Measurements from ENCODE around the gene SLC22A7. TPM values are rescaled to one million over a fixed set of nuclear protein-coding genes. Genes with fewer than 3 reads are reported as not detected.

Gene SLC22A7
- total and polyA plus RNA-seq, 4 donors, result 143 to 495 (median 228) TPM

GRCh38 chr6:43258807-43259686 is 39.0 kb upstream of the SLC22A7 start (continued):
- TF ChIP-seq REST (IDR thresholded peaks at IDR 0.05), result no peak

GRCh38 chr6:43260791-43261190 is 37.3 kb upstream of the SLC22A7 start:
- 90% methylated on average over 4 of the region's 4 CpGs for WGBS
- TF ChIP-seq NR2F2 (IDR thresholded peaks at IDR 0.05) (no peak), HNF4G (IDR thresholded peaks at IDR 0.05) (no peak), REST (IDR thresholded peaks at IDR 0.05) (no peak), HNF4A (conservative IDR thresholded peaks at IDR 0.05) (no peak), FOXA1 (IDR thresholded peaks at IDR 0.05) (no peak), ZBTB33 (IDR thresholded peaks at IDR 0.05) (no peak), EGR1 (IDR thresholded peaks at IDR 0.05; ENCODE audit: low read depth in 2 of 2) (no peak), ATF3 (IDR thresholded peaks at IDR 0.05) (no peak), GABPA (IDR thresholded peaks at IDR 0.05 in 1 of 2, conservative IDR thresholded peaks at IDR 0.05 in 1 of 2) (no peak), MAX (IDR thresholded peaks at IDR 0.05) (no peak), JUND (IDR thresholded peaks at IDR 0.05) (no peak), YY1 (IDR thresholded peaks at IDR 0.05) (no peak), RXRA (IDR thresholded peaks at IDR 0.05) (no peak), RAD21 (IDR thresholded peaks at IDR 0.05) (no peak), SP1 (IDR thresholded peaks at IDR 0.05) (no peak), TAF1 (conservative IDR thresholded peaks at IDR 0.05) (no peak), FOXA2 (IDR thresholded peaks at IDR 0.05) (no peak)

More at GRCh38 chr6:43260791-43261190, 37.3 kb upstream of the SLC22A7 start:
- H3K36me3 ChIP-seq (ENCODE audit: control insufficient read depth in 4 of 4, insufficient read depth in 3 of 4, low read depth in 1 of 4, low read length in 3 of 4), result no peaks in the 10 kb centered on the region
- peaks cover 5 to 21% (median 14%) of the 10 kb centered on the region in 4 donors for H3K4me1 ChIP-seq (ENCODE audit: control insufficient read depth in 4 of 4, insufficient read depth in 4 of 4, low read length in 3 of 4)
- H3K27me3 ChIP-seq (ENCODE audit: control insufficient read depth in 4 of 4, insufficient read depth in 4 of 4, low read length in 3 of 4), result no peaks in the 10 kb centered on the region
- no peak overlapping the region for H3K4me3 ChIP-seq (ENCODE audit: low read depth in 1 of 3, low read length in 3 of 3)
- H3K27ac ChIP-seq (ENCODE audit: low read depth in 1 of 2, low read length in 2 of 2), result no peak overlapping the region
- H3K9me3 ChIP-seq (ENCODE audit: control insufficient read depth in 4 of 4, low read length in 3 of 4), result no peaks in the 10 kb centered on the region
- H3K9ac ChIP-seq (ENCODE audit: low read depth in 1 of 2, low read length in 2 of 2), result no peak overlapping the region
- no peak for DNase-seq (ENCODE audit: low spot score)

Data from liver (tissue), 9 donors.